MCF 10A (cell line): Measurements from ENCODE around the gene KIF18B. TPM values are rescaled to one million over a fixed set of nuclear protein-coding genes. Genes with fewer than 3 reads are reported as not detected.
"Not testable (repeated sequence)": the region's sequence is repeated elsewhere in the genome, so short reads cannot be mapped to it uniquely, and the experiment has no call there.

Experiments
- BruUV-seq: library from RNA; stranded (reverse); fragments of 400-500 nt; replicated peaks from 2 replicates; lab custom pipeline; 2021; lab: Mats Ljungman, UMichigan
- CTCF ChIA-PET: fragments of 300-600 bp; sonication (Branson Sonifier 250); formaldehyde crosslinking; extraction: SDS; loops from one replicate; lab custom pipeline; 2021; ENCODE audit warnings: antibody characterized with exemption, inconsistent platforms; lab: Yijun Ruan, JAX
- POLR2A ChIA-PET: fragments of 300-600, 350-650 bp; sonication (Branson Sonifier 250); formaldehyde crosslinking; extraction: SDS; loops from one replicate; lab custom pipeline; 2020; ENCODE audit warnings: antibody characterized with exemption, inconsistent platforms; lab: Yijun Ruan, JAX
- DNase-seq: peaks from one replicate; pipeline ENCODE4 v3.0.0-alpha.2; 2018; ENCODE audit not compliant: unreplicated experiment
- H3K27ac Mint-ChIP-seq: one replicate; pipeline ENCODE4 v1.8.0; 2022; ENCODE audit warnings: mild to moderate bottlenecking, low read depth, mixed read lengths; ENCODE audit not compliant: unreplicated experiment
- H3K27me3 Mint-ChIP-seq: one replicate; pipeline ENCODE4 v1.8.0; 2022; ENCODE audit warnings: mixed read lengths; ENCODE audit not compliant: insufficient read depth, unreplicated experiment
- H3K36me3 Mint-ChIP-seq: one replicate; pipeline ENCODE4 v1.8.0; 2022; ENCODE audit warnings: mild to moderate bottlenecking, moderate library complexity, mixed read lengths; ENCODE audit not compliant: insufficient read depth, unreplicated experiment
- H3K4me1 Mint-ChIP-seq: one replicate; pipeline ENCODE4 v1.8.0; 2022; ENCODE audit warnings: mixed read lengths; ENCODE audit not compliant: insufficient read depth, unreplicated experiment
- H3K4me3 Mint-ChIP-seq: one replicate; pipeline ENCODE4 v1.8.0; 2022; ENCODE audit warnings: mild to moderate bottlenecking, moderate library complexity, mixed read lengths; ENCODE audit not compliant: unreplicated experiment
- H3K9me3 Mint-ChIP-seq: one replicate; pipeline ENCODE4 v1.8.0; 2022; ENCODE audit warnings: mixed read lengths; ENCODE audit not compliant: unreplicated experiment
- intact Hi-C: fragments of 100-400 bp; cut with micrococcal nuclease; formaldehyde crosslinking; loops from 2 replicates; pipeline ENCODE4 v1.14.1; 2022
- total RNA-seq: library from RNA; stranded (reverse); gene quantifications from 2 replicates; pipeline ENCODE4 v1.2.3, GENCODE V29; 2022
- TF ChIP-seq, protein P1 (sequence below): fragments of 200-600 bp; IDR thresholded peaks from one replicate; pipeline ENCODE4 v1.8.0; 2022; ENCODE audit warnings: antibody characterized with exemption, mild to moderate bottlenecking; ENCODE audit not compliant: unreplicated experiment

KIF18B gene
- total RNA-seq, 1 experiment from 2014 or later, result 17.5 TPM

DNA sequence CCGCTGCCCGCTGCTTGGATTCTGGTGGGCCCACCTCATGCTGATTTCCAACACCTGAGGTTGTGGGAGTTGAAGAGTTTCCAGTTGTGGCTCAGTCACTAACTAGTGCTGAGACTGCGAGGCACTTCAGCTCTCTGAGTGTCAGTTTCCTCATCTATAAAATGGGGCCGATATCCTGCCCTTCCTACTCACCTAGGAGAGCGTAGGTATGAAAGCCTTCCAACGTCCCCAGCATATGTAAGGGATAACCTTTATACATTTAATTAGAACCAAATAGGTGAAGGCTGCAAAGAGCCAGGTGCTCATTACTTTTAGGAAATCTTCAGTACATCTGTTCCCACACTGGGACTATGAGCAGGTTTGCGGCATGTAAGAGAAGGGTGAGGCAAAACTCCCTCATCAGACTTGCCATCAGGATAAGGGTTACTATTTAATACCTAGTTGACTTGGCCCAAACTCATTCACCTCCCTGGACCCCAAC is 782 bp upstream of the KIF18B start:
- CTCF ChIA-PET, result no interaction called here
- Mint-ChIP-seq H3K27me3 (no peaks in the 10 kb centered on the region), H3K27ac (peak overlapping the region; percentile 75), H3K4me1 (no peaks in the 10 kb centered on the region), H3K36me3 (no peaks in the 10 kb centered on the region), H3K4me3 (peak overlapping the region; percentile 81), H3K9me3 (no peaks in the 10 kb centered on the region)
- POLR2A ChIA-PET, result no interaction called here
- BruUV-seq, result no TSS peak
- intact Hi-C loops, result no loop called here
- no peak for DNase-seq
- TF ChIP-seq, protein P1, sequence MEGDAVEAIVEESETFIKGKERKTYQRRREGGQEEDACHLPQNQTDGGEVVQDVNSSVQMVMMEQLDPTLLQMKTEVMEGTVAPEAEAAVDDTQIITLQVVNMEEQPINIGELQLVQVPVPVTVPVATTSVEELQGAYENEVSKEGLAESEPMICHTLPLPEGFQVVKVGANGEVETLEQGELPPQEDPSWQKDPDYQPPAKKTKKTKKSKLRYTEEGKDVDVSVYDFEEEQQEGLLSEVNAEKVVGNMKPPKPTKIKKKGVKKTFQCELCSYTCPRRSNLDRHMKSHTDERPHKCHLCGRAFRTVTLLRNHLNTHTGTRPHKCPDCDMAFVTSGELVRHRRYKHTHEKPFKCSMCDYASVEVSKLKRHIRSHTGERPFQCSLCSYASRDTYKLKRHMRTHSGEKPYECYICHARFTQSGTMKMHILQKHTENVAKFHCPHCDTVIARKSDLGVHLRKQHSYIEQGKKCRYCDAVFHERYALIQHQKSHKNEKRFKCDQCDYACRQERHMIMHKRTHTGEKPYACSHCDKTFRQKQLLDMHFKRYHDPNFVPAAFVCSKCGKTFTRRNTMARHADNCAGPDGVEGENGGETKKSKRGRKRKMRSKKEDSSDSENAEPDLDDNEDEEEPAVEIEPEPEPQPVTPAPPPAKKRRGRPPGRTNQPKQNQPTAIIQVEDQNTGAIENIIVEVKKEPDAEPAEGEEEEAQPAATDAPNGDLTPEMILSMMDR, result no peak

DNA sequence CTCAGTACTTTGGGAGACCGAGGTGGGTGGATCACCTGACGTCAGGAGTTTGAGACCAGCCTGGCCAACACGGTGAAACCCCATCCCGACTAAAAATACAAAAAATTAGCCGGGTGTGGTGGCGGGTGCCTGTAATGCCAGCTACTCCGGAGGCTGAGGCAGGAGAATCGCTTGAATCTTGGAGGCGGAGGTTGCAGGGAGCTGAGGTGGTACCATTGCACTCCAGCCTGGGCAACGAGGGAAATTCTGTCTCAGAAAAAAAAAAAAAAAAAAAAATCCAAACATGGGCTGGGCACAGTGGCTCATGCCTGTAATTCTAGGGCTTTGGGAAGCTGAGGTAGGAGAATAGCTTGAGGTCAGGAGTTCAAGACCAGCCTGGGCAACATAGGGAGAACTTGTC is 1.9 kb downstream of the KIF18B start:
- H3K36me3 Mint-ChIP-seq, H3K27me3 Mint-ChIP-seq, H3K9me3 Mint-ChIP-seq, H3K27ac Mint-ChIP-seq, BruUV-seq, intact Hi-C loops, H3K4me3 Mint-ChIP-seq, DNase-seq: not testable (repeated sequence)
- H3K4me1 Mint-ChIP-seq, result peaks cover 12% of the 10 kb centered on the region
- ChIA-PET CTCF (interaction anchor here (1.0 kb wide), 1 partner anchor 274 kb away, joined by 3 read pairs; no protein-coding TSS in a partner anchor), POLR2A (interaction anchor here (0.7 to 1.2 kb wide), 3 partner anchors 17 to 26 kb away, joined by 3 read pairs; partner anchors contain the start of gene C1QL1)

DNA sequence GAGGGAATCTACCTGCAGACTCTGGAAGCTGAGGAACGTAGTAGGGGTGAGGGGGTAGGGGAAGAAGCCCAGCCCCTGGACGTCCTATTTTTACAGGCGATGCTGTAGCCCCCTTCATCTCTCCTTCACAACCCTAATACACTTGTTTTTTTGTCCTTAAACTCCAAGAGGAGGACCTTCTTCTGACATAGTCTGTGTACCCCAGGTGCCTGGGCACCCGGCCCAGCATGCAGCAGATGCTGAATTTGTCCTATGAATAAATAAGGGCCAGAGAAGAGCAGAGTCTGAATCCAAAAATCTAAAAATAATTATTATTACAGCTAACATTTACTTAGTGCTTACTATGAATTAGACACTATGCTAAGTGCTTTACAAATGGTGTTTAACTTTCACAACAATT is 5.1 kb downstream of the KIF18B start:
- ChIA-PET POLR2A (interaction anchor here (1.1 kb wide), 2 partner anchors 77 to 230 kb away, joined by 3 read pairs; no protein-coding TSS in a partner anchor), CTCF (interaction anchor here (0.6 to 1.1 kb wide), 2 partner anchors 60 to 77 kb away, joined by 3 read pairs; no protein-coding TSS in a partner anchor)
- Mint-ChIP-seq H3K4me3 (no peak overlapping the region), H3K9me3 (no peaks in the 10 kb centered on the region), H3K27ac (peak overlapping the region; percentile 77), H3K36me3 (no peaks in the 10 kb centered on the region), H3K4me1 (peaks cover 19% of the 10 kb centered on the region), H3K27me3 (no peaks in the 10 kb centered on the region)
- BruUV-seq, result no TSS peak
- DNase-seq, result no peak
- TF ChIP-seq, protein P1, result no peak
- intact Hi-C loops, result no loop called here

DNA sequence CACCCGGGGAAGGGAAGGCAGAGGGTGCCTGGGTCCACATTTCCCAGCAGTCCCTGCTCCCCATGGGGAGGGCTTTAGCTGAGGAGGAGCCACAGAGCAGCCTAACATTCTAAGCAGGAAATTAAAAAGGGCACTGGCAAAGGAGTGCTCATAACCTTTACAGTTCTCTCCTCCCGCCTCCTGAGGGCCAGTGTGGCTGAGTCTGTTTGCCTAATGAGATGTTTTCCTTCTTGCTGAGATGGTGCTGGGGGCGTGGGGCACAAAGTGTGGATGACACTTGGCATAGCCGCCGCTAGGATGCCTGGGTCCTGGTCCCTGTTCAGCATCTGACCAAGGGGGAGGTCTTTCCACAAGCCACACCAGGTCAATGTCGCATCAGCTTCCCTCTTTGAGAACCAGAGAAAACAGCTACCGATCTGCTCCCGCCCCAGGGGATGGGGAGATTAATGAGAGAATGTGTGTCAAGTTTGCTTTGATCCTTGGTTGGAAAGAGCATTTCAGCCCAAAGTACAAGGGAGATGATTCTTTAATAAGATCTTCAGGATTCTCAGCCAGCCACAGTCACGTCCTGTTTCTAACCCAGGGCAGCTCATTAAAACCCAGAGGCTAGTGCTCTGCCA is 5.8 kb downstream of the KIF18B start:
- ChIA-PET POLR2A (interaction anchor here (1.1 kb wide), 2 partner anchors 78 to 230 kb away, joined by 3 read pairs; no protein-coding TSS in a partner anchor), CTCF (interaction anchor here (0.6 to 1.1 kb wide), 3 partner anchors 61 to 80 kb away, joined by 3 to 4 read pairs (median 3); no protein-coding TSS in a partner anchor)
- Mint-ChIP-seq H3K4me1 (peaks cover 19% of the 10 kb centered on the region), H3K4me3 (no peak overlapping the region), H3K27me3 (no peaks in the 10 kb centered on the region), H3K36me3 (no peaks in the 10 kb centered on the region), H3K9me3 (no peaks in the 10 kb centered on the region), H3K27ac (peak overlapping the region; percentile 77)
- no peak for DNase-seq
- no TSS peak for BruUV-seq
- intact Hi-C loops, result loop anchor here (2.0 kb wide), 1 partner anchor 31 kb away; no protein-coding TSS in a partner anchor
- TF ChIP-seq, protein P1, result no peak
